Osteocyte (in vitro differentiated cells): ENCODE results near the gene E2F6. TPM values are rescaled to one million over a fixed set of nuclear protein-coding genes. Genes with fewer than 3 reads are reported as not detected.

ENCODE experiments used
- DNase-seq: peaks from one replicate; pipeline ENCODE4 v3.0.0; 2021; ENCODE audit warnings: mixed read lengths; ENCODE audit not compliant: unreplicated experiment; ENCODE audit errors: extremely low spot score
- H3K27ac Mint-ChIP-seq: one replicate; pipeline ENCODE4 v1.8.0; 2021; ENCODE audit warnings: mild to moderate bottlenecking, mixed read lengths; ENCODE audit not compliant: unreplicated experiment
- H3K27me3 Mint-ChIP-seq: one replicate; pipeline ENCODE4 v1.8.0; 2021; ENCODE audit warnings: mixed read lengths; ENCODE audit not compliant: unreplicated experiment
- H3K36me3 Mint-ChIP-seq: one replicate; pipeline ENCODE4 v1.8.0; 2021; ENCODE audit warnings: mixed read lengths; ENCODE audit not compliant: unreplicated experiment
- H3K4me1 Mint-ChIP-seq: one replicate; pipeline ENCODE4 v1.8.0; 2021; ENCODE audit warnings: mixed read lengths; ENCODE audit not compliant: unreplicated experiment
- H3K4me3 Mint-ChIP-seq: one replicate; pipeline ENCODE4 v1.8.0; 2021; ENCODE audit warnings: mild to moderate bottlenecking, moderate library complexity, mixed read lengths; ENCODE audit not compliant: unreplicated experiment
- H3K9me3 Mint-ChIP-seq: one replicate; pipeline ENCODE4 v1.8.0; 2021; ENCODE audit warnings: mixed read lengths; ENCODE audit not compliant: unreplicated experiment
- CTCF ChIP-seq: fragments of 200-600 bp; sonication (generic); IDR thresholded peaks from 2 replicates; pipeline ENCODE4 v1.5.0; 2021; ENCODE audit warnings: antibody characterized with exemption, mild to moderate bottlenecking, moderate library complexity
- long read RNA-seq: library from polyadenylated mRNA; unstranded; transcript quantifications from one replicate; pipeline ENCODE4 v2.0.0, GENCODE V29; 2021
- total RNA-seq: library from RNA; stranded (reverse); gene quantifications from 2 replicates; pipeline ENCODE4 v1.2.1, GENCODE V29; 2021

The E2F6 gene
- 14.8 and 16.9 TPM in 2 replicates for total RNA-seq
- long read RNA-seq, transcript E2F6-212 (6 exons, 3,191 nt), result minor isoform, 5 of 30 reads
- long read RNA-seq, transcript E2F6-202 (7 exons, 3,218 nt), result major isoform, 16 of 30 reads
- long read RNA-seq, partial matches to known transcripts, result 2 of 30 reads
- long read RNA-seq, other reads (novel, unspliced or antisense), result 3 of 30 reads

DNA sequence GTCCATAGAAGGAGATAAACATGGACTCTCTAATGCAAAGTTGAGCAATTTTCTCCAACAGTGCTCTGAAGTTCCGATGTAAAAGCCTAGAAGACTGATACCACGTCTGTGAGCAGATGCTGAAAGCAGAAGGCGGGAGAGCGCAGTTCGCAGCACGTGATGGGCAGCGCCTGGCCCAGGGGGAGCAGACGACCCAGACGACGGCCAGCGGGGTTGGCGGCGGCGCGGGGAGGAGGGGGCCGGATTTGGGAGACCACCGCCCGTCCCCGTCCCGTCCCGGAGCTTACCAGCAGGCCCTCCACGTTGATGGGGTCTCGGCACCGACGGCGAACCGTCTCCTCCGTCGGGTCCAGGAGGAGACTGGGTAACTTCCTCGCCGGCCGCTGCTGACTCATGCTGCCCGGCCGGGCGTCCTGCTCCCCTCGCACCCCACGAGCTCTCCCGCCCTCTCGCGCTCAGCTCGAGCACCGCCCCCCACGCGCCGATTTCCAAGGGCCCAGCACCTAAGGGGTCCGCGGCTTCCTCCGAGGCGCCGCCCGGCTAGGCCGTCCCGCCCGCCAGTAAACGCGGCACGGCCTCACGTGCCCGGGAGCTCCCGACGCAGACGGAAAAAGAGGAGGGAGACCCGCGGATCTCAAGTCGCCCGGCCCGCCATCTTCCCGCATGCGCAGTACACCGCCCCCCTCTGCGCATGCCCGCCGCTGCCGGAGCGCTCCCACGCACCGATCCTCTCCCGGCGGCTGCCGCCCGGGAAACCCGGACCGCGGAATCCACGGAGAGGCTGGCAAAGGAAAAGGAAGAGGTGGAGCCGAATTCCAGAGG, at the start of gene E2F6:
Gene E2F6 (minus strand): TSS at position 677 of the 822 bp plus-strand sequence. CDS start 282 bp downstream, at position 395.
- no peak for TF ChIP-seq CTCF
- Mint-ChIP-seq H3K36me3 (peaks cover 15% of the 10 kb centered on the region), H3K27ac (peak within 1 kb of the TSS; percentile 92), H3K27me3 (peaks cover 10% of the 10 kb centered on the region), H3K4me3 (peak within 1 kb of the TSS; percentile 91), H3K9me3 (no peaks in the 10 kb centered on the region), H3K4me1 (peaks cover 30% of the 10 kb centered on the region)
- DNase-seq, result peak; percentile 99

GRCh38 chr2:11515490-11515981, 49.6 kb upstream of the E2F6 start:
- Mint-ChIP-seq H3K4me1 (no peaks in the 10 kb centered on the region), H3K27ac (no peak overlapping the region), H3K4me3 (no peak overlapping the region), H3K27me3 (peaks cover 28% of the 10 kb centered on the region), H3K9me3 (peaks cover 1% of the 10 kb centered on the region), H3K36me3 (no peaks in the 10 kb centered on the region)
- DNase-seq, result no peak
- TF ChIP-seq CTCF, result no peak

- no peak for DNase-seq
- Mint-ChIP-seq H3K27me3 (peaks cover 31% of the 10 kb centered on the region), H3K4me1 (no peaks in the 10 kb centered on the region), H3K4me3 (no peak overlapping the region), H3K36me3 (no peaks in the 10 kb centered on the region), H3K27ac (no peak overlapping the region), H3K9me3 (no peaks in the 10 kb centered on the region)
- no peak for TF ChIP-seq CTCF
These were observed 48.9 kb upstream of the E2F6 start for GRCh38 chr2:11514904-11515303.

DNA sequence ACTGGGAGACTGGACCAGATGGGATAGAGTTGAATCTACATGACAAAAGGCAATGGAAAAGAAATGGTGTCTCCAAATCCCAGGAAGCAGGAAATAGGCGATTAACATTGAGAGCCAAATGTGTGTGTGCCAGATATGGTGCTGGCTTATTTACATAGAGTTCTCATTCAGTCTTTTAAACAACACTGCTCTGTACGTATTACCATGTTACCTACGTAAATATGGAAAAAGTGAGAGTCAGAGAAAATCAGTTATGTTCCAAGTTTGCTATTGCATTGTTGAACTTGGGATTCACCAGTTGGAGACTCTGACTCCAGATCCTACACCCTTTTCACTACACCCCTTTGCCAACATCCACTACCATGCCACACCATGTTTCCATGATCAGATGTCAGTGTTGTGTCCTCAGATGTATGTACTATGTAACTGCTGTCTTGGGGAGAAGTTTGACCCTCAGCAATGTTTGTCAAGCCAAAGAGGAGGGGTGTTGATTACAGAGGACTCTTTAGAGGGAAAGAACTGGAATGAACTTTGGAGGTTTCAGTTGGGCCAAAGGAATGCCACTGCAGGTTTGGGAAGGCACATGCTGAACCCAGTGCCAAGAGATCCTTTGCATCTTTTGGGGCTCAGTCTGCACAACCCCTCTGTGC, 48.2 kb upstream of the E2F6 start:
- Mint-ChIP-seq H3K27me3 (peaks cover 36% of the 10 kb centered on the region), H3K4me3 (no peak overlapping the region)

More for the DNA sequence above, 48.2 kb upstream of the E2F6 start:
- no peaks in the 10 kb centered on the region for H3K9me3 Mint-ChIP-seq
- no peaks in the 10 kb centered on the region for H3K36me3 Mint-ChIP-seq
- no peak for TF ChIP-seq CTCF
- no peak overlapping the region for H3K27ac Mint-ChIP-seq
- DNase-seq, result no peak
- H3K4me1 Mint-ChIP-seq, result no peaks in the 10 kb centered on the region
